ENCODE results near the gene DGKG.

DNA sequence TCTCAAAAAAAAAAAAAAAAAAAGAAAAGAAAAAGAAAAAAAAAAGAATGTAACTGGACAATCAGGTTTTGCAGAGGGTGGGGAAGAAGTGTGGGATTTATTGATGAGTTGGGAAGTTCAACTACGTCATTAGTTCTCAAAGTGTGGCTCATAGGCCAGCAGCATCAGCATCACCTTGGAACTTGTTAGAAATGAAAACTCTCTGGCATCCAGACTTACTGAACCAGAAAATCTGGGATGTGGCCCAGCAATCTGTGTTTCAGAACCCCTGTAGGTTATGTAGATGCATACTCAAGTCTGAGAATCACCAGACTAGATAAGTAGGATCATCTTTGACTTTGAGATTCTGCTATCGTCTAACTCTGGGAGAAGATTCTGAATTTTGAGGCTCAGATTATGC lies 207.4 kb downstream of the DGKG start:
- TF ChIP-seq, protein P1, sequence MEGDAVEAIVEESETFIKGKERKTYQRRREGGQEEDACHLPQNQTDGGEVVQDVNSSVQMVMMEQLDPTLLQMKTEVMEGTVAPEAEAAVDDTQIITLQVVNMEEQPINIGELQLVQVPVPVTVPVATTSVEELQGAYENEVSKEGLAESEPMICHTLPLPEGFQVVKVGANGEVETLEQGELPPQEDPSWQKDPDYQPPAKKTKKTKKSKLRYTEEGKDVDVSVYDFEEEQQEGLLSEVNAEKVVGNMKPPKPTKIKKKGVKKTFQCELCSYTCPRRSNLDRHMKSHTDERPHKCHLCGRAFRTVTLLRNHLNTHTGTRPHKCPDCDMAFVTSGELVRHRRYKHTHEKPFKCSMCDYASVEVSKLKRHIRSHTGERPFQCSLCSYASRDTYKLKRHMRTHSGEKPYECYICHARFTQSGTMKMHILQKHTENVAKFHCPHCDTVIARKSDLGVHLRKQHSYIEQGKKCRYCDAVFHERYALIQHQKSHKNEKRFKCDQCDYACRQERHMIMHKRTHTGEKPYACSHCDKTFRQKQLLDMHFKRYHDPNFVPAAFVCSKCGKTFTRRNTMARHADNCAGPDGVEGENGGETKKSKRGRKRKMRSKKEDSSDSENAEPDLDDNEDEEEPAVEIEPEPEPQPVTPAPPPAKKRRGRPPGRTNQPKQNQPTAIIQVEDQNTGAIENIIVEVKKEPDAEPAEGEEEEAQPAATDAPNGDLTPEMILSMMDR (IDR thresholded peaks at IDR 0.05), result no peak
- no peak for TF ChIP-seq POLR2AphosphoS5 (IDR thresholded peaks at IDR 0.05)
- TF ChIP-seq POLR2A (IDR thresholded peaks at IDR 0.05), result no peak

All from suprapubic skin (tissue), 4 donors.